Non-pigmented ciliary epithelial cell (primary cell): ENCODE measurements around the gene PPIB.
"Not testable (repeated sequence)": the region's sequence is repeated elsewhere in the genome, so short reads cannot be mapped to it uniquely, and the experiment has no call there.

Source experiments
- DNase-seq: peaks from one replicate; pipeline ENCODE4 v3.0.0-alpha.2; 2010; ENCODE audit warnings: low read depth

PPIB gene

GRCh38 chr15:64141798-64142512 is 20.9 kb downstream of the PPIB start:
- DNase-seq = no peak

GRCh38 chr15:64138331-64138941 is 24.4 kb downstream of the PPIB start:
- DNase-seq = no peak

GRCh38 chr15:64137226-64137833 is 25.5 kb downstream of the PPIB start:
- DNase-seq = no peak

GRCh38 chr15:64136347-64136746 is 26.5 kb downstream of the PPIB start:
- no peak for DNase-seq

DNA sequence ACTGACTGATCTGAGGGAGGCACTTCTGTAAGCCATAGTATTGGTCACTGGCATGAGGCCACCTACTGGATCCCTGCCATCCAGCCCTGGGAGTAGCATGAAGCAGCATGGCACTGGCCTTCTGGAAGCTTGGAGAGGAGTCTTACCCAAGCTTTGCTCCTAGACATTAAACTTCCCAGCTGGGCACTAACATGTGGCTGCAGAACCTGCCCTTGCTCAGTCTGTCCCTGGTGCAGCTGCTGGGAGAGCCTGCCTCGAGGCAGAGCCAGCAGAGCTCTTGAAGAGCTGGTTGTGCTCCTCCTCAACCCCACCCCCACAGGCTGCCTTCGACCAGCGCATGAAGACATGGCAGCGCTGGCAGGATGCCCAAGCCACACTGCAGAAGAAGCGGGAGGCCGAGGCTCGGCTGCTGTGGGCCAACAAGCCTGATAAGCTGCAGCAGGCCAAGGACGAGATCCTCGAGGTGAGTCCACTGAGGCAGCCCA is 28.4 kb downstream of the PPIB start:
- DNase-seq = no peak

DNA sequence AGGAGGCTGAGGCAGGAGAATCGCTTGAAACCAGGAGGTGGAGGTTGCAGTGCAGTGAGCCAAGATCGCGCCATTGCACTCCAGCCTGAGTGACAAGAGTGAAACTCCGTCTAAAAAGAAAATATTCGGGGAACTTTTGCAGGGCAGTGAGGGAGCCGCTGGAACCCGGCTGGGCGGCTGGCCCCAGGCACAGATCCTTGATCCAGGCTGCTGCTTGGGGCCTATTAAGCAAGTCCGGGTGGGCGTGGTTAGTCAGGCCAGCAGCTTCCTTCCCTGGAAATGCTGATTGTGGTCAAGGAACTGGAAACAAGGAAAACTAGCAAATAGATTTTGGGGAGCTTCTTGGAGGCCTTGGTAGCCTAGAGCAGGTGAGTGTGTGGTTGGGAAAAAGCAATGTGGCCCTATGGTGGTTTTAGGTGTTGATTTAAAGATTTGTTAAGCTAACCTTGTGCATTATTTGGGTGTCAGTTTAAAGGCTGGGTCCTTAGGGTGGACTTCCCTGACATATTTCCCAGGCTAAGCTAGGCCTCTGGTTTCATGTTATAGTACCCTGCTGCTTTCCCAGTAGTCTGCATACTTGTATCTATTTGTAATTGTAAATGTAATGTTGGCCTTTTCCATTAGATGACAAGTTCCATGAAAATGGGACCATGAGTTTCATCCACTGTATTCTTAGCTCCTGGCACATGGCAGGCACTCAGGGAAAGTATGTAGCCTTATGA is 29.0 kb downstream of the PPIB start:
- DNase-seq = no peak

GRCh38 chr15:64132217-64132616 is 30.6 kb downstream of the PPIB start:
- no peak for DNase-seq

GRCh38 chr15:64131547-64131946 is 31.3 kb downstream of the PPIB start:
- DNase-seq = no peak

DNA sequence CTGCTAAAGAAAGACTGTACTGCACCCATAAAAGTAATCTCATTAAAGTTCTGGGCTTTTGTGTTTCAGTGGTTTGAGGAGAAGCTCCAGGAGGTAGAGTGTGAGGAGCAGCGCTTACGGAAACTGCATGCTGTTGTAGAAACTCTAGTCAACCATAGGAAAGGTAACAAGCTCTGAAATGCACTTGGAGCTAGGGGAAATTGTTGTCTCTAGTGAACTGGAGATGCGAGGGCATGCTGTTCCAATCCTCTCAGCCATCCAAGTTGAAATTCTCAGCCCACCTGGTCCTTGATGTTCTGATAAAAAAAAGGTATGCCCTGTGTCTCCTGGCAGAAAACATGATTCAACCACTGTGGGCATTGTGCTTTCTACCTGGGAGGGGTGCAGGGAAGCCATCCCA is 32.7 kb downstream of the PPIB start:
- DNase-seq = no peak

DNA sequence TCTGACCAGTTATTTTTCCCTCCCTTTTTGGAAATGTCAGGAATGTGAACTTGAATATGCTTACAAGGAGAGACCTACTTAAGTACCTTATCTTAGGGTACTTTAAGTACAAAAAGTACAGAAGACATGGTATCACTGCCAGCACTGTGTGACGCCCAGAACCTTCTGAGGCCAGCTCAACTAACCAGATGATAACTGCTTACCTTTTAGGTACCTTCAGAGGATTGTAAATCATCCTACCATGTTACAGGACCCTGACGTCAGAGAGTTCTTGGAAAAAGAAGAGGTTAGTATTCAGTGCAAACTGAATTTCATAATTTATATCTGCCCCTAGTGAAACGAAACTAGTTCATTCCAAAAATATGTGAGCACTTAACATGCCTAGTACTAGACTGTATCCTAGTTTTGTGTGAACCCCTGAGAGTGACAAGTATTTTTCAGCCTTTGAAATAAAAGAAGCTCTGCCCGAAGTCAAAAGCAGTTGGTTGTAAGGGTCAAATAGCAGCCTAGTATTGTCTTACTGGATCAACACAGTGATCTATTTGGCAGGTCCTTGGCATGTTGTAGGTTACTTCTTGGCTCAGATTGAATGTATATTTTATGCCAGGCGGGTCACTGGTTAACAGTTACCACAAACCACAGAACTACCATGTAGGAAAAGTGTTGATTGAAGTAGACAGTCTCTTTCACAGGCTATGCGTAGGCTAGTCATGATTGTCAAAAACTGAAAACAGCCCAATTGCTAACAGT is 35.1 kb downstream of the PPIB start:
- DNase-seq = no peak

- DNase-seq = no peak
These were observed 36.8 kb downstream of the PPIB start for GRCh38 chr15:64125978-64126377.

DNA sequence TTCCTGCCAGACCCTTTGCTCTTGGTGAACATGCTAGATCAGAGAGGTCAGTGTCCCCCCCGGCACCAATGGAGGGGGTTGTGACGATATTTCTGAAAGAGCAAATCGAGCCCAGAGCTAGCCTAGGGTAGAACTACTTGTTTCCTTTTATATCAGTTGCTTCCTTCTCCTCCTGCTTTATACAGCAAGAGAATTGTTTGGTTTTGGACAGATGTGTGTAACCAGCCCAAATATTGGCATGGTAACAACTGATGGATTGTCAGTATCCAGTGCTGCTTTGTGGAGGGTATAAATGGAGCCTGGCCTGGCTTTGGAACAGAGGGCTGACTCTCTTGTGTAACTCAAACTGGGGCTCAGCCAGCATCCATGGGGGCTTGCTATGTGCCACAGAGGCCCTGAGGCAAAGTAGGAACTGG is 39.9 kb downstream of the PPIB start:
- no peak for DNase-seq

- no peak for DNase-seq
These were observed 40.4 kb downstream of the PPIB start for GRCh38 chr15:64122444-64122843.

DNA sequence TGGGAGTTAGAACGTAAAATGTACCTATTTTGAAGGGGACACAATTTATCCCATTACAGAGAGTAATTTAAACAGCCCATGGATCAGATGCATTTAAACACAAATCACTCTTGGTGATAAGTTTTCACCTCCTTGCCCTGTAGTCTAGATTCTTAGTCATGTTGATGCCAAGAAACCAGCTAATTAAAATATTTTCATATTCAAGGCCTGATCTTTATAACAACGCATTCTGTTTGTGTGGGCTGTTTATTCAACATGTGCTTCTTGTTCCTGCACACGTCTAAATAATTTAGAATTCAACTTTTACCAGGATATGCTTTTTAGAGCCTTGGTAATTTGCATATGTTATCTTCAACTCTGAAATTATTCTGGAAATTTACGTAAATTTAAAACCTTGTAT is 41.2 kb downstream of the PPIB start:
- no peak for DNase-seq

GRCh38 chr15:64120322-64120721 is 42.5 kb downstream of the PPIB start:
- not testable (repeated sequence) for DNase-seq

GRCh38 chr15:64117759-64118487 is 44.9 kb downstream of the PPIB start:
- DNase-seq = no peak

GRCh38 chr15:64112904-64113303 is 49.9 kb downstream of the PPIB start:
- no peak for DNase-seq

- no peak for DNase-seq
These were observed 50.6 kb downstream of the PPIB start for GRCh38 chr15:64112073-64112772.

GRCh38 chr15:64111679-64112050 is 51.2 kb downstream of the PPIB start:
- DNase-seq = no peak

DNA sequence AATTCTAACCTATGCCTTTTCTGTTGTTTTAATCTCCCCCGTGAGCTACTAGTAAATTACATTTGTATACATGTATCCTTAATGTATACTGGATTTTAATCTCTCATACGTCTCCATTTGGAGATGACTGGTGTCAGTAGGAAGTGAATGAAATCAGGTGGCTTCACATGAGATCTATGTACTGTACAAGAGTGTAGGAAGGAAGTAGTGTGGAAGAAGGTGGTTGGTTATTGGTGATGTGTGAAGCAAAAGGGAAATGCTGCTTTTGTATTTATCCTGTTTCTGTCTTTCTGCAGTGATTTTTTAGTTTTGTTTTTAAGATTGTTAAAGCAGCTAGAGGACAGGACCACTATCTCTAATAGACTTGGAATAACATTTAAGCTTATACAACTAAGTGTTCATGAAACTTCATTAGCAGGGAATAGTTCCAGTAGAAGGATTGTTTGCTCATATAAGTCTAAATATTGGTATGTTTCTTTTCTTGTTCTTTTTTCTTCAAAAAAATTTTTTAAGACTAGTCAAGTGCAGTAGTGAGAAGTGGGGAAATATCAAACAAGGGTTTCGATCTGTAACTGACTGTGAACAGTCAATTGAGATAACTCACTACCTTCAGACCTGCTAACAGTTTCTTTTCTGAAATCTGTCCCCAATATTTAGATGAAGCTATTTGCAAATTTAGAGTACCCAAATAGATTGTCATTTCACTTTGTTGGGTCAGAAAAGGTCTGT is 51.7 kb downstream of the PPIB start:
- DNase-seq = no peak
